Measurements from ENCODE around the gene PDRG1.

The PDRG1 gene

GRCh38 chr20:31951530-31952453, at the start of gene PDRG1:
PDRG1 (minus strand) TSS chr20:31952046; CDS start chr20:31951961, 85 bp downstream.
- DNase-seq = peak; percentile 94

- no peak for DNase-seq
Measured at GRCh38 chr20:31998246-31998645, 46.4 kb upstream of the PDRG1 start.

- no peak for DNase-seq
Measured at GRCh38 chr20:31996996-31997395, 45.1 kb upstream of the PDRG1 start.

- DNase-seq = no peak
Measured at GRCh38 chr20:31992086-31992485, 40.2 kb upstream of the PDRG1 start.

- no peak for DNase-seq
Measured at GRCh38 chr20:31991339-31991705, 39.5 kb upstream of the PDRG1 start.

GRCh38 chr20:31990641-31991338, 38.9 kb upstream of the PDRG1 start:
- no peak for DNase-seq

- no peak for DNase-seq
Measured at GRCh38 chr20:31989030-31989645, 37.3 kb upstream of the PDRG1 start.

GRCh38 chr20:31988430-31989015, 36.7 kb upstream of the PDRG1 start:
- DNase-seq = no peak

GRCh38 chr20:31987744-31988143, 35.9 kb upstream of the PDRG1 start:
- DNase-seq = no peak

- no peak for DNase-seq
Measured at GRCh38 chr20:31984981-31985471, 33.2 kb upstream of the PDRG1 start.

GRCh38 chr20:31981784-31982183, 29.9 kb upstream of the PDRG1 start:
- DNase-seq = no peak

- no peak for DNase-seq
Measured at GRCh38 chr20:31979713-31980426, 28.0 kb upstream of the PDRG1 start.

- no peak for DNase-seq
Measured at GRCh38 chr20:31977080-31977479, 25.2 kb upstream of the PDRG1 start.

- no peak for DNase-seq
Measured at GRCh38 chr20:31975874-31976273, 24.0 kb upstream of the PDRG1 start.

- DNase-seq = peak; percentile 29
Measured at GRCh38 chr20:31974951-31975487, 23.2 kb upstream of the PDRG1 start.

GRCh38 chr20:31974296-31974695, 22.4 kb upstream of the PDRG1 start:
- no peak for DNase-seq

GRCh38 chr20:31972471-31973021, 20.7 kb upstream of the PDRG1 start:
- no peak for DNase-seq

GRCh38 chr20:31969991-31970390, 18.1 kb upstream of the PDRG1 start:
- no peak for DNase-seq

GRCh38 chr20:31968291-31969126, 16.7 kb upstream of the PDRG1 start:
- no peak for DNase-seq

GRCh38 chr20:31967830-31968249, 16.0 kb upstream of the PDRG1 start, which contains the start of gene XKR7:
XKR7 (plus strand) TSS chr20:31968151; CDS start chr20:31968176, 25 bp downstream.
- DNase-seq = no peak

All from NCI-H1092 (cell line).